GM18861 (cell line): Measurements from ENCODE around the gene COBL.

Source experiments
- ATAC-seq: cut with Tn5 transposase; IDR thresholded peaks from one replicate; pipeline ENCODE4 v1.9.1; 2021; ENCODE audit not compliant: unreplicated experiment

COBL gene

GRCh38 chr7:51062222-51062987 lies 254.2 kb downstream of the COBL start:
- no peak for ATAC-seq

DNA sequence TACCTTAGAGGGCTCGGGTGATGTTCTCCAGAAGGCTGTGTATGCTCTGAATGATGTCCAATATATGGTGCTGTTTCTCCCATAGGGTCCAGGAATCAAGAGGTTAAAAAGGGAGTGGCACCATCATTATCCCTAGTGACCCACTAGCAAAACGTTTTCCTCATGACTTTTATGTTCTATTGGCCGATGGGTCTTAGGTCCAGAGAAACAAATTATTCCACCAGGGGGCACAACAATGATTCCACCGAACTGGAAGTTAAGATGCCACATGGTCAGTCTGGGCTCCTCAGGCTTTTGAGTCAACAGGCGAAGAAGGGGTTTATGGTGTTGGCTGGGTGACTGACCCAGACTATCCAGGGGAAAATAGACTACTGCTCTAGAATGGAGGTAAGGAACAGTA lies 256.1 kb downstream of the COBL start:
- no peak for ATAC-seq

DNA sequence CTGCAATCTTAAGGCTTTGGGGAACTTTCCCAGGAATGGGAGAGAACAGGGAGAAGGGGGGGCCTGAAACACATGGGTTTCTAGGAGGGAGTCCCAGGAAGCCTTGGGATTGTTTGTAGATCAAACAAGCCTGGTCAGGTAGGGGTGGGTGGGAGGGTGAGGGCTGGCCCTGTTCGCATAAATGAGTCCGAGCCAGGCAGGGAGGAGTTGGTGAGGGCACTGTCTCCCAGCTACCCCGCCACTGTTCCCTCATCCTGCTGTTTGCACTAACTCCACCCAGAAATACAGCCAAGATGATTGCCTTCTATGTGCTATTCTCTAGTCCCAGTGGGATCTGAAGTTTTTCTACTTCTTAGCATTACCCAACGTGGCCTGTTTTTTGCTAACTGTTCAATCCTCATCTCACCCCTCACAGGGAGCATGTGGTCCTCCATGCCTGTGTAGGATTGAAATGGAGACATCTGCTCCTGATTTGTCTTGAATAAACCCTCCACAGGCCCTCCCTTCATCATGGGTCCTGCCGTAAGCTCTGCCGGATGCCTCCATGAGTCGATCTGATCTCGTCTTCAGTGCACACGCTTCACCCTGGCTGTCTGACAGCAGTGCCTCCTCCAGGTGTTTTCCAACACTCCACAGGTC lies 257.0 kb downstream of the COBL start:
- no peak for ATAC-seq

DNA sequence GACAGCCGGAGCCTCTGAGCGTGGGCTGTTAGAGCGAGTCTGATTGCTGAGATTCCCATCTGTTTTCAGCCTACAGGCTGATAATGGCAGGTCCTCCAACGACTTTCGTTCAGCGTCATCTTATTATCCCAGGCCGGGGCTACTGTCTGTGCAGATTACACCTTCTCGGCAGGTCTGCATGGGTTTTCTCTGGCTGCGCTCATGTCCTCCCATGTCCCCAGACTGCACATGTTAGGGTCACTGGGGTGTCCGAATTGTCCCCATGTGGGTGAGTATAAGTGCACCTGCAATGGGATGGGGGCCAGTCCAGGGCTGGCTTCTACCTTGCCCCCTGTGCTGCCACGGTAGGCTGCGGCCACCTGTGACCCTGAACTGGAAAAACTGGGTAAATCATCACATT lies 257.8 kb downstream of the COBL start:
- ATAC-seq, result no peak

GRCh38 chr7:51055039-51055840 lies 261.4 kb downstream of the COBL start:
- no peak for ATAC-seq

- no peak for ATAC-seq
Observed at GRCh38 chr7:51054231-51054630, 262.4 kb downstream of the COBL start.

- no peak for ATAC-seq
Observed at GRCh38 chr7:51053160-51053925, 263.3 kb downstream of the COBL start.

DNA sequence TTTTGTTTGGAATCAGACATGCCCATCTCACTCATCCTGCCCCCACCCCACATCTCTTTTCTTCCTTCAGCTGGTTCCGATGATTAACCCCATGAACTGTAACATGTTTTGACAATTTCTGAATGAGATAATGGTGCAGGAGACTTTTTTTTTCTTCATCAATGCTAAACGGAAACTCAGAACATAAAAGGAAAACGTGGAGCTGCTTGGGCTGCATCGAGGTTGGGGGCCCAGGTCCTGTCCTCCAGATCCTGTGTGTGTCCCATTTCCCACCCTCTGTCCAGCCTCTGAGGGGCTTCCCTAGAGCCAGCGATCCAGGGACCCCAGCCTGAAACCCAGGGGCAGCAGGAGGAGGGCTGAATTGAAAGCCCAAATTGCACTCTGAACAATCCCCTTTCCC lies 270.1 kb downstream of the COBL start:
- no peak for ATAC-seq

GRCh38 chr7:51046103-51046466 lies 270.5 kb downstream of the COBL start:
- no peak for ATAC-seq

GRCh38 chr7:51045319-51046102 lies 271.1 kb downstream of the COBL start:
- ATAC-seq, result no peak

GRCh38 chr7:51043461-51043860 lies 273.1 kb downstream of the COBL start:
- ATAC-seq, result no peak

- no peak for ATAC-seq
Observed at GRCh38 chr7:51040787-51041186, 275.8 kb downstream of the COBL start.

DNA sequence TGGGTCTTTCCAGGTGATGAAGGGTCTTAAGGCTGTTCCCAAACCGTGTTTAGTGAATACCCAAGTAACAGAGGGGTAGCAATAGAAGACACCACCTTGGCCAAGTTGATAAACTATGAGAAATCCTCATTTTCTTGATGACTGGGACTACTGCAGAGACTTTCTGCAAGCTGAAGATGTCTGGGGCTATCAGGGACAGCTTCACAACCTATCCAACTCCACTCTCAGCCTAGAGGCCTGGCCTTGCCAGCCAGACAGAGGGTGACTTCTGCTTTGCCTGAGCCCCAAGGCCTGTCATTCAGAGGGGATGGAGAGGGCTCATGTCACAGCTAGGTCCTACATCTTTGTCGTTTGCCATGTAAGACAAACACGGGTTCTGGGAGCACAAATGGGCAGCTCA lies 278.0 kb downstream of the COBL start:
- no peak for ATAC-seq

- no peak for ATAC-seq
Observed at GRCh38 chr7:51035716-51036115, 280.9 kb downstream of the COBL start.

- ATAC-seq, result no peak
Observed at GRCh38 chr7:51034521-51035264, 281.9 kb downstream of the COBL start.

- ATAC-seq, result no peak
Observed at GRCh38 chr7:51033727-51034520, 282.7 kb downstream of the COBL start.

- no peak for ATAC-seq
Observed at GRCh38 chr7:51031791-51032515, 284.7 kb downstream of the COBL start.

GRCh38 chr7:51031216-51031615 lies 285.4 kb downstream of the COBL start:
- no peak for ATAC-seq
